Stimulated activated CD8-positive, alpha-beta memory T cell treated with anti-CD3 and anti-CD28 coated beads, Interleukin-15, amount 100 ng/mL, for 4 hours (primary cell): Measurements from ENCODE around the gene ARMH4.

Experiments
- DNase-seq, 2 donors: peaks; one replicate each; pipeline ENCODE4 v3.0.0-alpha.2; 2020; ENCODE audit warnings: low read depth in 2 of 2

Gene ARMH4

DNA sequence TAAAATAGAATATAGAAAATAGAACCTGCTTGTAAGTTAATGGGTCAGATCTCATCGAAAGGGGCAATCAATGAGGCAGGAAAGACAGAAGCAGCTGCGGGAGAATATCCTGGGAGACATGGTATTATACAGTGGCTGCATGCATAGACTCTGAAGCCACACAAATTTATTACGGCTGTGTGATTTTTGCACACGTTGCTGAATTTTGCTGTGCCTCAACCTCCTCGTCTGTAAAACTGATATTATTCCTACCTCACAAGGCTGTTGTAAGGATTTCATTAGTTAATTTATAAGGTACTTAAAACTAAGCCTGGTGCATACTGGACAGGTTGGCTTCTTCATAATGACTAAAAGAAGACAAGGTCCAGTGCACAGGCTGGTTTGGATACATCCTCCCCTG lies 52.3 kb downstream of the ARMH4 start:
- DNase-seq = no peak

DNA sequence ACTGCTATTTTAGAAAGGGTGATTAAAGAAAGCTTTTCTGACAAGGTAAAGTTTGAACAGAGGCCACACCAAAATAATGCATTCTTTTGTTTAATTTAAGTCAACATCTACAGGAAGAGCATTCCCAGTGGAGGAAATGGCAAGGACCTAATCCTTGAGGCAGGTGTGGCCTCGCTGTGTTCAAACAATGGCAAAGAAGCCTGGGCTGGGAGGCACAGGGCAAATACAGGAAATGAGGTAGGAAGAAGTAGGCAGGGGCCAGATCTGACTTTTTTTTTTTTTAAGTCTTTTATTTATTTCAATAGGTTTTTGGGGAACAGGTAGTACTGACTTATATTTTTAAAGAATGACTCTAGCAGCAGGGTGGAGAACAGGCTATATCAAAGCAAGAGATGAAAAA lies 53.5 kb downstream of the ARMH4 start:
- no peak for DNase-seq

DNA sequence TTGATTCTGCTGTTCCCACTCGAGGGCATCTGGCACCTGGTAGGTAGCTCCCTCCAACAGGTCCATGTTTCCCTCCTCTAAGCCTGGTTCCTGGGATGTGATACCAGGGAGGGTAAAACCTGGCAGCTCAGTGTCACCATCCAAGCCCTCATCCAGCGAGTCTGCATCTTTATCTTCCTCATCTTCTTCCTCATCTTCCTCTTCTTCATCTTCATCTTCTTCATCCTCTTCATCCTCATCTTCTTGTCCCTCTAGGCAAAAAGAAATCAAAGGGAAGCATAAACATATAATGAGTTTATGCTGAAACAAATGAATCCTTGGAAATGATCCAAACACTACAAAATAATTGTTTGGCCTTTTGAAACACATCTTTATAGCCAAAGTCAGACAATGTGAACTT lies 55.3 kb downstream of the ARMH4 start:
- no peak for DNase-seq

DNA sequence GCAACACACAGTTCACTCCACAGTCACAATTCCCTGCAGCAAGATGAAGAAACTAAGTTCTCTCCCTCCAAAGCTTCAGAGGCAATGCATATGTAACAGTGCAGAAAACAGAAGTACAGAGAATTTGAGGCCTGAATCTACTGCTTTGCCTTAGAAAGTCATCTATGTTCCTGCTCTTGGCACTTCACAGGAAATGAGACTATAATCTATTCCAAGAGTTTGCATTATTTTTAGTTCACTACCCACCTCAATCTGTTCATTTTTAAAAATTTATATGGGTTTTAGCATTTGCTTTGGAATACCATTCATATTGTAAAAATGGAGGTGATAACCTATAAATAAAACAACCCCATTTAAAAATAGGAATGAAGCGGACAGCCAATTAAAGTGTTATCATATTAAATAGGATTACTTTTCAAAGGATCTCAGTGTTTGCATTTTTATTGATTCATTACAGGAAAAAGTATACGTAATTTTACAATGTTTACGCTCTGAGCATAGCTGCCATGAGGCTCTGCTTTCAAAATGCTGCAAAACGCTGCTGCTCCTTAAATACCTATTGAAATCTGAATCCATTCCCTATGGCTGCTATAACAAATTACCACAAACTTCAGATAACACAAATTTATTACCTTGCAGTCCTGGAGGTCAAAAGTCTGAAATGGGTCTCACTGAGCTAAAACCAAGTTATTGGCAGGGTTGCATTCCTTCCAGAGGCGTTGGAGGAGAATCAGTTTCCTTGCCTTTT lies 60.0 kb downstream of the ARMH4 start:
- DNase-seq = no peak

DNA sequence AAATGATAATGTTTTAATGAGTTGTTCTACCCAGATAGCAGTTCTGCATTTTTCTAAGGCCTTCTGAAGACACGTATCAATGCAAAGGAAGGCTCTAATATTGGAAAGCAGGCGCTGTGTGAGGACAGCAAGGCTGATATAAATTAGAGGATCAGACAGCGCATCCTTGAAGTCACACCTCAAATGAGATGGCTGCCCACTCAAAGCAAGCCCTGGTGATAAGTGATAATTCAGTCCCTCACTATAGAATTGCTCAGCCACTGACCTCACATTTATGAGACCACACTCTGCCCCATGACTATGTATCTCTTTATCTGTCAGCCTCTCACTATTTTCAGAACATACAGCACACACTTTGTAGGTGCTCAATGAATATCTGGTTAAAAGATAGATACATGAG lies 62.4 kb downstream of the ARMH4 start:
- DNase-seq = no peak

DNA sequence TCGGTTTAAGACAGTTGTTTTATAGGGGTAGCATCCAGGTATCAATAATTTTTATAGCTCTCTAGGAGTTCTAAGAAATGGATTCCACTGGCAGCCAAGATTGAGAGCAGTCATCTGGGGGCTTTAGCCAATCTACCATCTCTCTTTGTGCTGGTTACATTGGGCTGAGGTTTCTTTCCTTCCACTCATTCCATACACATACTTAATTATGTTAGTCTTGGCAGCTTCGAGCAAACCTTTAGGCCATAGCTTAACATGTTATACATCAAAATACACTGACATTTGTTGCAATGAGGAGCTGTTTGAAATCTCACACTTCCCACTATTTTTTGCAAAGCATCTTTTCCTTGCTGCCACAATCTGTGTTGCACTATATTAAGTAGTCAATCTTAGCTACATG lies 63.1 kb downstream of the ARMH4 start:
- DNase-seq = no peak

DNA sequence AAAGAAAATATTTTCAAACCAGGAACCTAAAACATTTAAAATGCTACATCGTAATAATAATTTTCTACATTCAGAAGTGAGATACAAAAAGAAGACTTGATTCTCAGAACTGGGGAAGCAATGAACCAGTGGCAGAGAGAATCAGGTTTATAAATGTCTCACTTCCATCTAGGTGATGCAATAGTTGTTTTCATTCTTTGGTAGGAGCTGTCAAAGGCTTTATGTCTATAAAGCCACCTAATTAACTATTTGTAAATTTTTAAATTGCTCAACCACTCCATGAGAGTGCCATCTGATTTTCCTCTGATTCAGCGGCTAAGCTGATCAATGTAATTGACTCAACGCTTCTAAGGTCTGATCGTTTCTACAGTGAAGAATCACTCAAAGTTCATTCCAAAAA lies 66.1 kb downstream of the ARMH4 start:
- no peak for DNase-seq

DNA sequence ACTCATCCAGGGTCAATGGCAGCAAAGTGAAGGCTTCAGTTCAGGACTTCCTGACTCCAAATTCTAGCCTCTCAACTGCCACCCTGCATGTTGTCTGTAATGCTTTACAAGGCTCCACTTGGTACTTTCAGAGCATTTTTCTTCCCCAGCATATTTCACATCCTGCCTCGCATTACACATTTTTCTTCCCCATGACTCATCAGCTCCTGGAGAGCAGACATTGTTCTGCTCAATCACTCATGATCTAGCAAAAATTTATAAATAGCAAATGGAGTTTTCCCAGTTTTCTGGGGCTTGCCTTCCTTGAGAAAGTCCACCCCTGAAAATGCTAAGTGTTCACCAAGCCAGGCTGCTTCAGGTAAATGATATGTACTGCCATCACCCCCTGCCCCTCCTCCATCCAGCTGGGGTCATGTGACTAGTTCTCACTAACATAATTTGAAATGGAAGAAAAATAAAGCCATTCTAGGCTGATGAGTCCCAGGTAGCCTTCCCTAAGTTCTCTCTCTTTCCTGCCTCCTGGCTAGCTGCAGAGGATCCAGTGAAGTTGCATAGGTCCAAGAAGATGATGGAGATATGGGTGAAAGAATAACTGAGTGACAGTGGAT lies 69.4 kb downstream of the ARMH4 start:
- DNase-seq = no peak

DNA sequence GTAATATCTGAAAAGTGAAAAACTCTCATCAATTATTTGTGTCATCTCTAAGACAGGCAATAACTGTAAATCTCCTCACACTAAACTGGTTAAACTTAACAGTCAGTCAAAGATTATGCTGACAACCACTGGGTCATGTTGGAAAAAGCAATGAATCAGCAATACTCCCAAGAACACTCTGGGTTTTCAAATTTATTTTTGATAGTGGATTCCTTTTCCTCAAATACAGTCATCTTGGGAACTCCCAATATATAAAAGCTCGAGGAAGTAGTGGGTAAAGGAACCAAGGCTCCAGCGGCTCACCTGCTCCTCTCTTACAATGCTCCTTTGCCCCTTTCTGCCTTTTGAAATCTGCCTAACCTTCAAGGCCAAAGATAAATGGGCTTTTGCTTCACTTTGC lies 70.0 kb downstream of the ARMH4 start:
- DNase-seq = no peak

DNA sequence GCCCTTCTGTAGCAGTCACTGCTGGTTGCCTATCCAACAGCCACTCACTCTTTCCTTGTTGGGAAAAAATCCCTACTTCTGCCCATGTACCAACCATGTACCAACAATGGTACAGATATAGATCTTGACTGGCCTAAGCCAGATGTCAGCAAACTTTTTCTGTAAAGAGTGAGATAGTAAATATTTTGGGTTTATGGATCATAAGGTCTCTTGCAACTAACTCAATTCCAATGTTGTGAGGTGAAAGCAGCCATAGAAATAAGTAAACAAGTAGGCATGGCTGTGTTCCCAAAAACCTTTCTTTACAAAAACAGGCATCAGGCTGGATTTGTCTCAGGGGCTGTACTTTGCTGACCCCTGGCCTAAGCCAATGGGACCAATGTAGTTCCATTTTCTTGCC lies 73.5 kb downstream of the ARMH4 start:
- DNase-seq = no peak

DNA sequence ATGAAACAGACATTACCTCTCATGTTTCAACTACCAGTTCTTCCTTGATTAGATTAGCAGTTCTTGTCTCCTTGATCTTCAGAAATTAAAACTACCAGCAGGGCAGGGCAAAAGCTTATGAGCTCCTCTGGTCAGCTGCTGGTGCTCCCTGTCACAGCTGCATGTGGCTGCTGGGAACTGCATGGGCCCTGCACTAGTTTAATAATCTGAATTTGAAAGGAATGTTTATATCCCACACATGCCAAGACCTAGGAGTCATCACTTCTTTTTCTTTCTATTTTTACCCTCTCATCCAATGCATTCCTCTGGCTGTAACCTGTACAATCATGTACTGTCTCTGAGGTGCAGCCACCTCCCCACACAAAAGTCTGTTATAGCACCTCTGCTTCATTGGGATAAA lies 73.9 kb downstream of the ARMH4 start:
- no peak for DNase-seq

DNA sequence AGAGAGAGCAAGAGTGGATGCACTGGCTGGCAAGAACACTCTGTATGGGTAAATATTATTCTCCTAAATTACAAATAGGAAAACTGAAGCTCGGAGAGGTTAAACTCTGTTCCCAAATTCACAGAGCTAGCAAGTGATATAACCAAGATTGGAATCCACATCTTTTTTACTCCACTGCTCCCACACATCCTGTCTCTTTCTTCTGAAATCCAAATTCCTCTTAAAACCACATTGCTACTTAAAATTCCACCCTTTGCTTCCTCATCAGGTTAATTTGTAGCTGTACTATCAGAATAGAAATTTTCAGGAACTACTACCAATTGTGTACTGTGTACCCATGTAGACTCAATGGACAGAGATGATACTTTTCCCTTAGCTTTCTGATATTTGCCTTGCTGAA lies 74.4 kb downstream of the ARMH4 start:
- no peak for DNase-seq

DNA sequence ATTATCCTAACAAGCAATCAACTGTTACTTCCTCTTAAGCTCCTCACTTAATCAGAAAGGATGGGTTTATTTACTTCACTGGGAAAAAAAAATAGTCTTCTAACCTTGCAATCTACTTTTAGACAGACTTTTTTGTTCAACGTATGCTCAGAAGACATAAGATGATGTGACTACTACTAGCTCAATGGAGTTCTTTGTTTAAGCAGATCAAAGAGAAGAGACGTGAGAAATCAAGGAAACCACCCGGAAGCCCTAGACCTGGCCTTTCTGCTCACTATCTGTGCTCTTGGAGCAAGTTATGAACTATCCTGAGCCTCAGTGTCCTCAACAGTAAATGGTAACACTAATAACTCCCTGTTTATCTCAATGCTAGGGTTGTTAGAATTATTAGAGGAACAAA lies 78.5 kb downstream of the ARMH4 start:
- no peak for DNase-seq

DNA sequence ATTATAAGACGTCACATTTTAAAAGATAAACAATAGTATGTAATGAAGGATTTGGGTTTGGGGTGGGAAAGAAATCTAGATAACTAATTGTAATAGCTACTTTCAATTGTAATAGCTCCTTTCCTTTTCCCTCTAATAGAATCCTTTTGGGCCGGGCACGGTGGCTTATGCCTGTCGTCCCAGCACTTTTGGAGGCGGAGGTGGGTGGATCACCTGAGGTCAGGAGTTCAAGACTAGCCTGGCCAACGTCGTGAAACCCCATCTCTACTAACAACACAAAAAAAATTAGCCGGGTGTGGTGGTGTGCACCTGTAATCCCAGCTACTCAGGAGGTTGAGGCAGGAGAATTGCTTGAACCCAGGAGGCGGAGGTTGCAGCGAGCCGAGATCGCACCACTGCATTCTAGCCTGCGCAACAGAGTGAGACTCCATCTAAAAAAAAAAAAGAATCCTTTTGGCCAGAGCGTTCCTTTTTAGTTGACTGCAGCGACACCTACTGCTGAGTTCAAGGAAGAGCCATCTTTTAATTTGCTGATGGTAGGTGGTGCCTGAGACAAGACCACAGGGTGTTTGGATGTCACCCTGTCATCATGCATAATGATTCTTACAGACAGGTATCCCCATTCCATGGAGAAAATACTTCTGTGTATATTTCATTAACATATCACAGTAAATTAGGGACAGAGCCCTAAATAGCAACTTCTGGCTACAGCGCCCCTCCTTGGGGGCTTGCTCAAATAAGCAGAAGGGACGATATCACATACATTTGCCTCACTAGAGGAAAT lies 79.5 kb downstream of the ARMH4 start:
- peak in 1 of 2 donors; percentile 3 for DNase-seq

DNA sequence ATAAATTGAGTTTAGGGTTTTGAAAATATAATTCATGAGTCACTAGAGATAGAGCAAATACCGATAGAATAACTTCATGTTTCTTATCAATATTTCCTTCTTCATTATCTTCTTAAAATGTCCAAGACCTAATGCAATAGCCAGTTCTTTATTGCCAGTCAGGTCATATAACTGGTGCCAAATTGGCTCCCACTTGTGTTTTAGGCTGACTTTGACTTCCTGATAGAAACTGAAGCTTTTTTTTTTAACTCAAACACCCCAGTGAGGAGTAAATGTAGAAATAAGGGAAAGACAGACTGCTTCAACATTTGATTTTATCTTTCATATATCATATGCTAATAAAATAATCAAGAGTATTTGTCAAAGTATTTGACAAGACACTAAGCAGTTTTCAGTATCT lies 80.7 kb downstream of the ARMH4 start:
- no peak for DNase-seq

DNA sequence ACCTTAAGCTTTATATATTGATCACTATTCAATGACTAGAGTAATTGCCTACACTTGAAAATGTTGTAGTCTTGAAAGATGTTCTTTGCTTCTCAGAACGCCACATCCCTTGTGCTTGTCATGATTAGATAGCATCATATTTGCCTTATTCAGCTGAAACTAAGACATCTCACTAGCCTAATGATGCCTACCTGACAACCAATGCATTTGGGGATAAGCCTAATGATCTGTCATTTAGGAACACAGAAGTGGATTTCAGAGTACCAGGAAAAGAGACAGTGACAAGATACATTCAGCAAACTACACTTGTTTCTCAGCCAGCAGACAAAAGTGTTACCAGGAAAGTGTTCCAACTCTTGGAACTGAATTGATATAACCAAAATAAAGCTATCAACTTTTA lies 83.7 kb downstream of the ARMH4 start:
- DNase-seq = no peak

DNA sequence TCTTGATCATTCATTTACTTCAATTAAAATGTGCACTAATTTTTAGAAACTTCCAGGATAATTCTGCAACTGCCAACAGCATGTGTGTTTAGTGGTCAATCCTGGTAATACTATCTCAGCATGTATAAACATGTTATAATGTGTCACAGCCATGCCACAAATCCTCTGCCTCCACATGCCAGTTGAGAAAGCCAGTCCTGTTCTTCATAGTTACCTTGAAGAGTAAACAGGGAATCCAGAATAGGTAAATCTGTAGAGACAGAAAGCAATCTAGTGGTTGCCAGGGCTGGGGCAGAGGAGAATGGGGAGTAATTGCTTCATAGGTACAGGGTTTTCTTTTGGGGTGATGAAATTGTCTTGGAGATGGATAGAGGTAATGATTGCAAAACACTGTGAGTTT lies 85.9 kb downstream of the ARMH4 start:
- no peak for DNase-seq

DNA sequence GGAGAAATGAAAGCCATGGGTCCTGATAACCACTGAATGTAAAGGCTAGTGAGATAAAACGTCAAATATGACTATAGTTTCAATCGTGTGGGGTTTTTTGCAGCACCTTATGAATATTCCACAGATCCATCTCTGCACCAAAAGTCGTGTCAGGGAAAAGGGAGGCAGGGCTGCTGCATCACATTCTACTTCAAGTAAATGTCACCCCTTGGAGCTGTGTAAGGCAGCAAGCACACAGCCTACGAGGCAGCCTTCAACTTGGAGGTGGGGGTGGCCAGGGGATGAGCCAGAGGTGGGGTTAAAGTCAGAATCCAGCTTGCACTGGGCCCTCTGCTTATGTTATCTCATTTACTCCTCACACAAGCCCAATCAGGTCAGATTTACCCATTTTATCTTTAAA lies 90.4 kb downstream of the ARMH4 start:
- DNase-seq = no peak

DNA sequence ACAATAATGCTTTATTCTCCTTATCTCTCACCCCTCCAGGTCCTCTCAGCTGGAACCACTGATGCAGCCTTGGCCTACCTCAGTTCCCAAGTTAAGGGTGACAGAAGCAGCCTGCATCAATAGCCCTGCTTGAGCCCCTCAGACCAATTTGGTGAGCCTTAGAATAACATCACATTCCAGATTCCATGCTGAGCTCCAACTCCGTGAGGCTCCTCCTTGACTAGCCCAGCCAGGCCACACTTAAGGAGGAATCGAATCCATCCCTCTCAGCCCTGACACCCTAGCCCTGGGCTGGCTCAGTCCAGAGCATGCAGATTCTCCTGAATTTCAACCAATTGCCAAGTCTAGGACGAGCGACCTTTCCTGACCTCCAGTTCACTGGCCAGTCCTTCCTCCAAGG lies 91.1 kb downstream of the ARMH4 start:
- DNase-seq = no peak

DNA sequence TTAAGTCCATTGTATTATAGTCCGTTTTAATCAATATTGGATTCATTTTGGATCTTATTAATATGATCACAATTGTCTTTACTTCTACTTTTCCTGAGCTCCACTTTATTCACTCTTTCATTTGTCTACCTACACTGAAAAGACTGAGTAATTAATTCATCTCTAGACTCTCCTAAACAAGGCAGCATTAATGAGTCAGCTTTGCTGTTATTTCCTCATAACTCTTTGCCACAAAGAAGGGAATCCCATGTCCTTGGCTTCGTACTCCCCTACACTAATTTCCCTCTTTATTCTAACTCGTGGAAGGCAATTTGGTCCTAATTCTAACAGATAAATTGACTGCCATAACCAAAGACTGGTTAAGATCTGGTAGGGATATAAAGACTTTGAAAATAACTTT lies 91.9 kb downstream of the ARMH4 start:
- no peak for DNase-seq

DNA sequence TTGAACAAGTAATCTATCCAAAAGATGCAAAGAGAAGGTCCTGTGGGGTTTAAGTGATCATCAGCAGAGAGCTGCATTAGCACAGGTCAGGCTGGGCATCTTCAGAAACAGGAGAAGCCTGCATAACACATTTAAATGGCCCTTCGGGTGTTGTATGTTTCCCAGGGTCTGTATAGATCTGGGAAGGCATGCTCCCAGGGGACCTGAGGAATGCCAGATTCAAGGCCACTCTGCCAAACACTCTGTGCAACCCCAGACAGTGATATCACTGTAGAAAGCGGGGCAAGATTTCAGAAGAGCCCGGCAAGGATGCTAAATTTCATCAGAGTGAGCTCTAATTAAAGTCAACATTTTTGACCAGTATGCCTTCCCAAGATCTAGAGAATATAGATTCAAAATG lies 92.9 kb downstream of the ARMH4 start:
- DNase-seq = no peak

DNA sequence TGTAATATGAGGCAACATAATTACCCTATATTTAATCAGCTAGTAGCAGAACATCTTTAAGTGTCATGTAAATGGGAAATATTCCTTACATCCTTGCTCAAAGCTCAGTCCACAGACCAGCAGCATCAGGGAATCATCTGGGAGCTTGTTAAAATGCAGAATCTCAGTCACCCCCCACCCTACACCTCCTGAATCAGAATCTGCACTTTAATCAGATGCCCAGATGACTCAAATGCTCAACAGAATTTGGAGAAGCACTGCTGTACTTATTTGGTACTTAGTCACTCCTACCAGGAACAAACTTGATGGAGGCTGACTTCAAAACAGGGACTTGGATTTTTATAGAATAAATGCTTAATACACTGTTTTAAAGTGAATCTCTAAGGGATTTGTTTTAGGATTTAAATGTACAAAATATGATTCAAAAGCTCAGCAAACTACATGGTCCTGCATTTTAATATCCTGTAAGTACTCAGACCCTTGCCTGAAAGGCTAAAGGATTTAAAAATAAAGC lies 96.5 kb downstream of the ARMH4 start:
- DNase-seq = no peak

DNA sequence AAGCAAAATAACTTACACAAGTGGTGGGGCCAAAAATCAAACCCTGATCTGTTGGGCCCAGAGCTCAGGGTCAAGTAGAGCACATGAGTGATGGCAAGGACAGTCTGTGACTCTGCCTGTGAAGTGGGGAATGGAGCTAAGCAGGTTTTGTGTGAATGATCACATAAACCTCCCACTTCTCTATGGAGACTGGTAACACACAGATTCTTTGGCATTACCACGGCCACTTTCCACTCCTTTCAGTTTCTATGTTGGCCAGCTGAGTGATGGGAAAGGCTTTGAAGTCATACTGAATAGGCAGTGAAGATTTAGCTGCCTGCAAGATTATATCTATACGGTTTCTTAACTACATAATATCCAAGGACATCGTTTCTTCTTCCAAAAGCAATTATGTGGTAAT lies 97.9 kb downstream of the ARMH4 start:
- no peak for DNase-seq
